PC-3 (cell line): ENCODE measurements around the gene CNRIP1. TPM values are rescaled to one million over a fixed set of nuclear protein-coding genes. Genes with fewer than 3 reads are reported as not detected.

Experiments used
- ATAC-seq: fragments of 200-7000 bp; cut with Tn5 transposase; 2 replicates; pipeline ENCODE4 v1.9.1; 2020; ENCODE audit warnings: mild to moderate bottlenecking, moderate library complexity
- BruUV-seq: library from RNA; stranded (reverse); fragments of 400-500 nt; replicated peaks from 2 replicates; lab custom pipeline; 2021; lab: Mats Ljungman, UMichigan
- CTCF ChIA-PET: fragments of 300-600 bp; sonication (Branson Sonifier 250); formaldehyde crosslinking; loops from one replicate; lab custom pipeline; 2022; ENCODE audit warnings: antibody characterized with exemption; lab: Charles Lee
- POLR2A ChIA-PET: fragments of 300-600 bp; sonication (Branson Sonifier 250); formaldehyde crosslinking; loops from one replicate; lab custom pipeline; 2022; ENCODE audit warnings: antibody characterized with exemption; ENCODE audit not compliant: unreplicated experiment; lab: Charles Lee
- DNase-seq: peaks from one replicate; pipeline ENCODE4 v3.0.0-alpha.2; 2015
- H2AFZ ChIP-seq: fragments of 300-600 bp; sonication (generic); 2 replicates; pipeline ENCODE4 v1.6.0; 2016; ENCODE audit warnings: antibody characterized with exemption, low read length
- H3F3A ChIP-seq: fragments of 300-600 bp; sonication (generic); one replicate; pipeline ENCODE4 v1.6.0; 2017; ENCODE audit warnings: antibody characterized with exemption, low read length, control low read depth, mild to moderate bottlenecking; ENCODE audit not compliant: unreplicated experiment
- H3K27ac ChIP-seq: fragments of 300-600 bp; sonication (generic); 2 replicates; pipeline ENCODE4 v1.5.1; 2016; ENCODE audit warnings: mild to moderate bottlenecking, low read length
- H3K27me3 ChIP-seq: fragments of 300-600 bp; sonication (generic); 2 replicates; pipeline ENCODE4 v1.6.1; 2016; ENCODE audit warnings: low read length, mixed read lengths
- H3K36me3 ChIP-seq: fragments of 300-600 bp; sonication (generic); 2 replicates; pipeline ENCODE4 v1.6.1; 2016; ENCODE audit warnings: low read depth, mixed run types, low read length, mixed read lengths
- H3K4me1 ChIP-seq: fragments of 300-600 bp; sonication (generic); 2 replicates; pipeline ENCODE4 v1.5.1; 2016; ENCODE audit warnings: low read length; ENCODE audit not compliant: insufficient read depth
- H3K4me2 ChIP-seq: fragments of 300-600 bp; sonication (generic); 2 replicates; pipeline ENCODE4 v1.6.0; 2016; ENCODE audit warnings: low read length
- H3K4me3 ChIP-seq: fragments of 300-600 bp; sonication (generic); 2 replicates; pipeline ENCODE4 v1.5.1; 2016; ENCODE audit warnings: mild to moderate bottlenecking, low read length, mixed read lengths
- H3K79me2 ChIP-seq: fragments of 300-600 bp; sonication (generic); 2 replicates; pipeline ENCODE4 v1.6.1; 2017; ENCODE audit warnings: low read length, mixed read lengths
- H3K9ac ChIP-seq: fragments of 300-600 bp; sonication (generic); 2 replicates; pipeline ENCODE4 v1.6.0; 2016; ENCODE audit warnings: mild to moderate bottlenecking, low read length
- H3K9me2 ChIP-seq: fragments of 300-600 bp; sonication (generic); replicated peaks from 2 replicates; pipeline ENCODE4 v1.6.1; 2016; ENCODE audit warnings: mixed run types, low read length, mixed read lengths
- H3K9me3 ChIP-seq: fragments of 300-600 bp; sonication (generic); 2 replicates; pipeline ENCODE4 v1.6.1; 2016; ENCODE audit warnings: low read length, mixed read lengths
- H4K20me1 ChIP-seq: fragments of 300-600 bp; sonication (generic); 2 replicates; pipeline ENCODE4 v1.6.1; 2016; ENCODE audit warnings: low read length, mixed read lengths
- EZH2 ChIP-seq: fragments of 300-600 bp; sonication (generic); IDR thresholded peaks from one replicate; pipeline ENCODE4 v1.6.1; 2017; ENCODE audit warnings: antibody characterized with exemption, mild to moderate bottlenecking, low read length; ENCODE audit not compliant: unreplicated experiment
- EZH2phosphoT487 ChIP-seq: fragments of 300-600 bp; sonication (generic); IDR thresholded peaks from 2 replicates; pipeline ENCODE4 v1.6.1; 2018; ENCODE audit warnings: mild to moderate bottlenecking, antibody characterized with exemption, low read length, borderline replicate concordance
- intact Hi-C: fragments of 100-400 bp; cut with micrococcal nuclease; formaldehyde crosslinking; loops from 2 replicates; pipeline ENCODE4 v1.9.0; 2023
- total RNA-seq: library from RNA; depleted of rRNA; stranded (reverse); fragments of >200 nt; gene quantifications from 2 replicates; pipeline ENCODE4 v1.2.3, GENCODE V29; 2014
- TF ChIP-seq, protein P1 (sequence below): fragments of 300-600 bp; sonication (generic); conservative IDR thresholded peaks from 2 replicates; pipeline ENCODE4 v1.5.1; 2017; ENCODE audit warnings: antibody characterized with exemption, low read depth, mild to moderate bottlenecking, low read length

CNRIP1 gene
- total RNA-seq, 1 experiment from 2014 or later, result 11.7 TPM

DNA sequence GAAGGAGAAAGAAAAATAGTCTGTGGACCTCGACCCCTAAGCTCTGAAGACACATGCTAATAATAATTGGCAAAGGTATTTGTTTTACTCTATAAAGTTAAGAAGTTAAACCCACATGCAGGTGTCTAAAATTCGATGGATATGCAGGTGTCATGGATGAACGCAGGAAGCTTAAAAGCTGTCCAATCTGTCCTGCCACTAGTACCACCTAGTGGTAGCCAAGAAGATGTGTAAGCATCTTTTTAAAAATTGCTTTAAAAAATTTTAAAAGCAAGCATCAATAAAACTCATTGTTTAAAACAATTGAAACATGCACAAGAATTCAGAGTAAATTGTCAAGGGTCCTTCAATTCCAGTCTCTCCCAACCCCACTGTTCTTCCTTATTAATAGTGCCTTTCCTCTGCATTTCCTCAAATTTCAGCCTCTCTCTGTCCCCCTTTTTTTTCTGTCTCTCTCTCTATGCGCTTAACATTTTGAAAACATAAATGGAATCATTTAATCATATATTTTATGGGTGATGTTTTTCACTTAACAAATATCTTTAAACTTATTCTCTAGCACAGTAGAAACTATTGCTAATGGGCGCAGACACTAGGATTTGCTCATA, 36.8 kb downstream of the CNRIP1 start:
- H3K4me2 ChIP-seq, result peak overlapping the region; percentile 2; the same call in 1 of the 2 replicates
- no peak overlapping the region for H3K9ac ChIP-seq
- DNase-seq (peak; percentile 55), ATAC-seq (peak; percentile 73)
- no peak overlapping the region for H3K4me3 ChIP-seq
- no peaks in the 10 kb centered on the region for H3K9me2 ChIP-seq
- TF ChIP-seq EZH2 (no peak), EZH2phosphoT487 (no peak)
- TF ChIP-seq, protein P1, sequence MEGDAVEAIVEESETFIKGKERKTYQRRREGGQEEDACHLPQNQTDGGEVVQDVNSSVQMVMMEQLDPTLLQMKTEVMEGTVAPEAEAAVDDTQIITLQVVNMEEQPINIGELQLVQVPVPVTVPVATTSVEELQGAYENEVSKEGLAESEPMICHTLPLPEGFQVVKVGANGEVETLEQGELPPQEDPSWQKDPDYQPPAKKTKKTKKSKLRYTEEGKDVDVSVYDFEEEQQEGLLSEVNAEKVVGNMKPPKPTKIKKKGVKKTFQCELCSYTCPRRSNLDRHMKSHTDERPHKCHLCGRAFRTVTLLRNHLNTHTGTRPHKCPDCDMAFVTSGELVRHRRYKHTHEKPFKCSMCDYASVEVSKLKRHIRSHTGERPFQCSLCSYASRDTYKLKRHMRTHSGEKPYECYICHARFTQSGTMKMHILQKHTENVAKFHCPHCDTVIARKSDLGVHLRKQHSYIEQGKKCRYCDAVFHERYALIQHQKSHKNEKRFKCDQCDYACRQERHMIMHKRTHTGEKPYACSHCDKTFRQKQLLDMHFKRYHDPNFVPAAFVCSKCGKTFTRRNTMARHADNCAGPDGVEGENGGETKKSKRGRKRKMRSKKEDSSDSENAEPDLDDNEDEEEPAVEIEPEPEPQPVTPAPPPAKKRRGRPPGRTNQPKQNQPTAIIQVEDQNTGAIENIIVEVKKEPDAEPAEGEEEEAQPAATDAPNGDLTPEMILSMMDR, result peak; percentile 86
- POLR2A ChIA-PET, result no interaction called here
- no peaks in the 10 kb centered on the region for H4K20me1 ChIP-seq
- no peaks in the 10 kb centered on the region for H3K27me3 ChIP-seq
- intact Hi-C loops, result loop anchor here (1.0 to 2.0 kb wide), 2 partner anchors 88 to 161 kb away; no protein-coding TSS in a partner anchor
- H3K27ac ChIP-seq, result no peak overlapping the region
- no peaks in the 10 kb centered on the region for H3F3A ChIP-seq
- H2AFZ ChIP-seq, result peak overlapping the region; percentile 6; the same call in 1 of the 2 replicates
- peaks cover 21% of the 10 kb centered on the region for H3K4me1 ChIP-seq
- no peaks in the 10 kb centered on the region for H3K79me2 ChIP-seq
- no peaks in the 10 kb centered on the region for H3K36me3 ChIP-seq
- H3K9me3 ChIP-seq, result no peaks in the 10 kb centered on the region
- BruUV-seq, result no TSS peak
- CTCF ChIA-PET, result interaction anchor here (0.9 to 2.1 kb wide), 5 partner anchors 9 to 161 kb away, joined by 3 to 8 read pairs (median 5); no protein-coding TSS in a partner anchor

DNA sequence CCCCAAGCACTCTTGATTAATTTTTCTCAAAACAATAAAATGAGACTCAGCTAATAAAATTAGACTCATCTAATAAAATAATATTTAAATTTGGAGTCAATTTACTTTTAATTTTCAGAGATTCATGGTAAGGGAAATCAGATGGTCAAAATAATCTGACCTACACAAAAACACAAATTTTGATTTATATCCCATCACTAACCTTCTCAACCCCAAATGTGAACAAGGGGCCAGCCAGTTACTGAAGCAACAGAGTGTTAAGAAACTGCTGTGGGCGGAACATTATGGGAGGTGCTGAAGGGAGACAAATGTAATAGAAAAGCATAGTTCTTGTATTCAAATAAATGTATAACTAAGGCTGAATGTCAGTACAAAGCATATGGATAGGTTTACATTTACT, 39.0 kb downstream of the CNRIP1 start:
- H3K4me2 ChIP-seq, result no peak overlapping the region
- no peak overlapping the region for H3K27ac ChIP-seq
- no peak for ATAC-seq
- TF ChIP-seq EZH2phosphoT487 (no peak), EZH2 (no peak)
- TF ChIP-seq, protein P1, result no peak
- H3K4me1 ChIP-seq, result peaks cover 24% of the 10 kb centered on the region
- H3F3A ChIP-seq, result no peaks in the 10 kb centered on the region
- no peaks in the 10 kb centered on the region for H4K20me1 ChIP-seq
- no peak overlapping the region for H3K9ac ChIP-seq
- H3K9me2 ChIP-seq, result no peaks in the 10 kb centered on the region
- no peaks in the 10 kb centered on the region for H3K27me3 ChIP-seq
- no peaks in the 10 kb centered on the region for H3K79me2 ChIP-seq
- POLR2A ChIA-PET, result no interaction called here
- CTCF ChIA-PET, result no interaction called here
- no peak overlapping the region for H2AFZ ChIP-seq
- H3K9me3 ChIP-seq, result no peaks in the 10 kb centered on the region
- intact Hi-C loops, result no loop called here
- H3K4me3 ChIP-seq, result no peak overlapping the region
- no TSS peak for BruUV-seq
- H3K36me3 ChIP-seq, result no peaks in the 10 kb centered on the region
- no peak for DNase-seq

DNA sequence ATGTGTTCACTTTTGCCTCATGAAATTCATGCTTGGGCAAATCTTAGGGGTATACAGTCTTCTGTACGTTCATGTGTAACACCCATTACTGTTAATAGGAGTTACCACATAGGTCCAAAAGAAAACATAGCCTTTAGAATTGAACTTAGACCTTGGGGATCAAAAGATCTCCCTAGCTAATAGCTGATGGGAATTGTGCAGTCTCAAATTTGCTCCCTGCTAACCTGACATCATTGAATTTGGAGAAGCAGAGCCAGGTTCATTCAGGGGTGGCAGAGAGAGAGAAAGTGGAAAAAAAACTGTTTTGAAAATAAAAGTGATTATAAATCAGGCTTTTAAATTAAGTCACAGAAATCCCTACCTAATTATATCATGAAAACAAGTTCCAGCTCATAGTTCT, 39.4 kb downstream of the CNRIP1 start:
- Histone ChIP-seq H3K9me3 (no peaks in the 10 kb centered on the region), H3K27me3 (no peaks in the 10 kb centered on the region), H2AFZ (no peak overlapping the region), H3K4me1 (peaks cover 24% of the 10 kb centered on the region), H3K9me2 (no peaks in the 10 kb centered on the region), H3K79me2 (no peaks in the 10 kb centered on the region), H3K4me2 (no peak overlapping the region), H3K4me3 (no peak overlapping the region), H3F3A (no peaks in the 10 kb centered on the region), H3K36me3 (no peaks in the 10 kb centered on the region), H3K27ac (no peak overlapping the region), H4K20me1 (no peaks in the 10 kb centered on the region), H3K9ac (no peak overlapping the region)
- BruUV-seq, result no TSS peak
- CTCF ChIA-PET, result no interaction called here
- intact Hi-C loops, result no loop called here
- no peak for ATAC-seq
- POLR2A ChIA-PET, result no interaction called here
- TF ChIP-seq, protein P1, result no peak
- TF ChIP-seq EZH2phosphoT487 (no peak), EZH2 (no peak)
- no peak for DNase-seq
